Gastroesophageal sphincter (tissue), 3 donors: Measurements from ENCODE around the gene CEP164.

Experiments used
- POLR2A ChIP-seq, 2 donors: fragments of 450-650 bp; IDR thresholded peaks; one replicate each; pipeline ENCODE4 v1.6.1; 2017; ENCODE audit warnings: antibody characterized with exemption in 2 of 2, mild to moderate bottlenecking in 2 of 2, moderate library complexity in 1 of 2
- TF ChIP-seq, protein P1 (sequence below), 4 experiments: fragments of 200-600 bp in 2 of 4; fragments of 450-650 bp in 2 of 4; sonication (generic) in 1 of 4; IDR thresholded peaks; one replicate each; pipeline ENCODE4 v1.5.1; 2017 to 2019; ENCODE audit warnings: antibody characterized with exemption in 4 of 4, mild to moderate bottlenecking in 2 of 4, moderate library complexity in 2 of 4

DNA sequence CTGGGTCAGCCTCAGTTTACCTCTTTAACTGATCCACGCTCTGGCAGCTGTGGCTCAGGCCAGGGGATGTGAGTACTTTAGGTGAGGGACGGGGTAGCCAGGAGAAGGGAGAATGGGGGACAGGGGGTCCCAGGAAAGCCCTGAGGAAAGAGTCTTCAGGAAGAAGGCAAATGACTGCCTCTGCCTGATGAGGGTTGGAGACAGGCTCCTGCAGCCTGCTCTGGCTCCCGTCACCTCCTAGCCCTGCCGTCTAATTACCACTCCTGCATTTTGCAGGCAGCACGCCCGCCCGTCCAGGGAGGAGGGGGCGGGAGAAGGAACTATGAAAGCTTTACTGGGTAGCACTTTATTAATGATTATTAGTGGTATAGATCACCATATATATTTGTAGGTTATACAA lies 116.6 kb downstream of the CEP164 start:
- TF ChIP-seq, protein P1, sequence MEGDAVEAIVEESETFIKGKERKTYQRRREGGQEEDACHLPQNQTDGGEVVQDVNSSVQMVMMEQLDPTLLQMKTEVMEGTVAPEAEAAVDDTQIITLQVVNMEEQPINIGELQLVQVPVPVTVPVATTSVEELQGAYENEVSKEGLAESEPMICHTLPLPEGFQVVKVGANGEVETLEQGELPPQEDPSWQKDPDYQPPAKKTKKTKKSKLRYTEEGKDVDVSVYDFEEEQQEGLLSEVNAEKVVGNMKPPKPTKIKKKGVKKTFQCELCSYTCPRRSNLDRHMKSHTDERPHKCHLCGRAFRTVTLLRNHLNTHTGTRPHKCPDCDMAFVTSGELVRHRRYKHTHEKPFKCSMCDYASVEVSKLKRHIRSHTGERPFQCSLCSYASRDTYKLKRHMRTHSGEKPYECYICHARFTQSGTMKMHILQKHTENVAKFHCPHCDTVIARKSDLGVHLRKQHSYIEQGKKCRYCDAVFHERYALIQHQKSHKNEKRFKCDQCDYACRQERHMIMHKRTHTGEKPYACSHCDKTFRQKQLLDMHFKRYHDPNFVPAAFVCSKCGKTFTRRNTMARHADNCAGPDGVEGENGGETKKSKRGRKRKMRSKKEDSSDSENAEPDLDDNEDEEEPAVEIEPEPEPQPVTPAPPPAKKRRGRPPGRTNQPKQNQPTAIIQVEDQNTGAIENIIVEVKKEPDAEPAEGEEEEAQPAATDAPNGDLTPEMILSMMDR (IDR thresholded peaks at IDR 0.05), result no peak
- no peak for TF ChIP-seq POLR2A (IDR thresholded peaks at IDR 0.05)
